ENCODE data around the gene ARGFX.

Gene ARGFX

DNA sequence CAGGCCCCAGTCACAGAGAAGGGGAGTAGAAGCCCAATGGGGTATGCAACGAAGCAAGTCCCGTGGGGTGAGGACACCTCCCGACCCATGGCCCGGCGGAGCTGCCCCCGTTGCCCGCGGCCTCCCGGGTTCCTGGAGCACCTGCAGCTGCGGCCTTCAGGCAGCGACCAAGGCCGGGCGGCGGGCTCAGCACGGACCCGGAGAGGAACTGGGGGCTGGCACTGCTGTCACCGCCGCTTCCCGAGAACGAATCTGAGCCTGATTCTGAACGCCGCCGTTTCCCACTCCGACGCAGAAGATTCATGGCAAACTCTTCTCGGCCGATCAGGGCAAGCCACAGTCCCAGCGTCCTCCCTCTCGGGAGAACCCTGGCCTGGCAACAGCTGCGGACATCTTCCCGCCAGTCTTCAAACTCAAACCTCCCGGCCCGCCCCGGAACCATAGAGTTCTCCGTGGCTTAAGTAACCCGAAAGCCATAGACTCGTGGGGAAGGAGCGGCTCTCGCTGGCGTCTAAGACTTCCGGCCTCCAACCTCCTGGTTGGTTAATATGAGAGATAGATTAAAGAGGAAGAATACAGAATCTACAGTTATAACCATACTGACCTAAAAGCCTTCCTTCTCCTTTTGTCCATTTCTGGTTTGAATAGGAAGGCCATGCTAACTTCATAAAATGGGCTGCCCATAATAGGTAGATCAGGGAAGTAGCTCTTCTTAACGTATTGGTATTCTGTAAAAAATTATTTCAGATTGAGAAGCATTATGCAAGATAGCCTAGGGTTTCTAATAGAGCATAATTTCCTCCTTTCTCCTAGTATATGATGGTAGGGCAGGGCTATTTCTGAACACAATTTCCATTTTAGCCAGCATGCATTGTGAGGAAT, 21.9 kb upstream of the ARGFX start, which contains the start of gene POLQ:
TSS of gene POLQ (minus strand) at position 415 of the 882 bp plus-strand sequence. CDS start at position 304, 111 bp downstream.
- TF ChIP-seq, protein P1, sequence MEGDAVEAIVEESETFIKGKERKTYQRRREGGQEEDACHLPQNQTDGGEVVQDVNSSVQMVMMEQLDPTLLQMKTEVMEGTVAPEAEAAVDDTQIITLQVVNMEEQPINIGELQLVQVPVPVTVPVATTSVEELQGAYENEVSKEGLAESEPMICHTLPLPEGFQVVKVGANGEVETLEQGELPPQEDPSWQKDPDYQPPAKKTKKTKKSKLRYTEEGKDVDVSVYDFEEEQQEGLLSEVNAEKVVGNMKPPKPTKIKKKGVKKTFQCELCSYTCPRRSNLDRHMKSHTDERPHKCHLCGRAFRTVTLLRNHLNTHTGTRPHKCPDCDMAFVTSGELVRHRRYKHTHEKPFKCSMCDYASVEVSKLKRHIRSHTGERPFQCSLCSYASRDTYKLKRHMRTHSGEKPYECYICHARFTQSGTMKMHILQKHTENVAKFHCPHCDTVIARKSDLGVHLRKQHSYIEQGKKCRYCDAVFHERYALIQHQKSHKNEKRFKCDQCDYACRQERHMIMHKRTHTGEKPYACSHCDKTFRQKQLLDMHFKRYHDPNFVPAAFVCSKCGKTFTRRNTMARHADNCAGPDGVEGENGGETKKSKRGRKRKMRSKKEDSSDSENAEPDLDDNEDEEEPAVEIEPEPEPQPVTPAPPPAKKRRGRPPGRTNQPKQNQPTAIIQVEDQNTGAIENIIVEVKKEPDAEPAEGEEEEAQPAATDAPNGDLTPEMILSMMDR (IDR thresholded peaks at IDR 0.05; ENCODE audit: low read depth, low read length), result no peak
- peak; percentile 85 for DNase-seq (ENCODE audit: extremely low read depth, low read depth)

DNA sequence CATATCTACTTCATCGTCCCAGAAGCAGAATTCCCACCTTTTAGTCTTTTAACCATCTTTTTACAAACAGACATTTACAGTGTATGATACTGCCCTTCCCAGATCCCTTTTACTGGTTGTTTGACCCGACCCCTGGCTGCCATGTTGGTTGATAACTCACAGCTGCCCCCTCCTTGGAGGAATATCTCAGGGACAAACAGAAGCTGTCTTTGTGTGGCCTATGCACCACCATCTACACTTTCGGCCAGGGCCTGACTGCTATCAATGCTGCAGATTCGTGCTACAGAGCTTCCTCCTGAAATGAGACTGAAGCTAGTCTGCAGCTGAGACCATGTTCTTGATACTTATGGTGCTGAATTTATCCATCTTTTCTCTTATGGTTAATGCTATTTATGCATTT, 15.4 kb upstream of the ARGFX start:
- TF ChIP-seq, protein P1 (IDR thresholded peaks at IDR 0.05; ENCODE audit: low read depth, low read length), result no peak
- no peak for DNase-seq (ENCODE audit: extremely low read depth, low read depth)

DNA sequence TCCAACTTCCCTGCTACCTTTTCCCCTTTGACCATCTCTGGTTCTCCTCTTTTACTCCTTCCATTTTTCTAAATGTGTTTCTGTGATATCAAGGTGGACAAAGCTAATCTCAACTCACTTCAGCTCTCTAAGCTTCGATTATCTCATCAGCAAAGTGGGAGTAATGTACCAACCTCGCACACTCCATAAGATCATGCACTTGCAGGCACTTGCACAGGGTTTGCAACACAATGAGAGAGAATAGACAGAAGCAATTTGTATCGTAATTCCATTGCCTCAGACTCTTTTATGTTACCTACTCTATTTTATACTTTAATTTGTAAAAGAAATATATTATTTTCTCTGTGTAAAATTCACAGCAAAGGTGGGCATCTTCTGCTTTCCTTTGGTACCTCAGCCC, 15.0 kb upstream of the ARGFX start:
- TF ChIP-seq, protein P1 (IDR thresholded peaks at IDR 0.05; ENCODE audit: low read depth, low read length), result no peak
- DNase-seq (ENCODE audit: extremely low read depth, low read depth), result no peak

DNA sequence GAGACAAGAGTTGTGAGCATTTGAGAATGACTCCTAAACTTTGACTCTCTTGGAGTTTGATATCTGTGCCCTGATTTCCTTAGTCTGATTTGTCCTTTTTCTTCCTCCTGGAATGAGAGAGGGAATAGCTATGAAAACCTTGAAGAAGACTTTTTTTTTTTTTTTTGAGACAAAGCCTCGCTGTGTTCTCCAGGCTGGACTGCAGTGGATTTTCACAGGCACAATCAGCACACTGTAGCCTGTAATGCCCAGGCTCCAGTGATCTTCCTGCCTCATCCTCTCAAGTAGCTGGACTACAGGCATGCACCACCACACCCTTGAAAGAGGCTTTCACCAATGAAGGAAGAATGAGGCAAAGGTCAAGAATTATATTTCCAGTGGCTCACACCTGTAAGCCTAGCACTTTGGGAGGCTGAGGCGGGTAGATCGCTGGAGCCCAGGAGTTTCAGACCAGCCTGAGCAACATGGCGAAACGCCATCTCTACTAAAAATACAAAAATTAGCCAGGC, 10.3 kb upstream of the ARGFX start:
- TF ChIP-seq, protein P1 (IDR thresholded peaks at IDR 0.05; ENCODE audit: low read depth, low read length), result no peak
- DNase-seq (ENCODE audit: extremely low read depth, low read depth), result no peak

DNA sequence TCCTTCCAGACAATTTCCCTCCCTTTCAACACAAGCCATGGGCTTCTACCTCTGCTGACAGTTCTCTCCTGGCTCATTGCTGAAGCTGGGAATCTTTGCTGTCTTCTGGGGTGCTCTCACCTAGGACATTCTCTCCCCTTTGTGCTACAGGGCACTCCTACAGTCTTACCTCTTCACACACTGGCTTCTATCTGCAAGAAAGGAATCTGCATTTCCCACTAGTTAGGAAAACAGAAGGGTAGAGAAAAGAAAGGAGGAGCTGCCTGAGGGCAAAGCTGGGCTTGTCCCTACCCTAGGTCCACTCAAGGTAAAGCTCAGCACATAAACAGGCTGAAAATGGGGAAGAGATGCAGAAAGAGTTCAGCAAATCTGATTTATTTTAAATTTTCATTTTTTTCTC, 5.6 kb upstream of the ARGFX start:
- no peak for DNase-seq (ENCODE audit: extremely low read depth, low read depth)
- TF ChIP-seq, protein P1 (IDR thresholded peaks at IDR 0.05; ENCODE audit: low read depth, low read length), result no peak

DNA sequence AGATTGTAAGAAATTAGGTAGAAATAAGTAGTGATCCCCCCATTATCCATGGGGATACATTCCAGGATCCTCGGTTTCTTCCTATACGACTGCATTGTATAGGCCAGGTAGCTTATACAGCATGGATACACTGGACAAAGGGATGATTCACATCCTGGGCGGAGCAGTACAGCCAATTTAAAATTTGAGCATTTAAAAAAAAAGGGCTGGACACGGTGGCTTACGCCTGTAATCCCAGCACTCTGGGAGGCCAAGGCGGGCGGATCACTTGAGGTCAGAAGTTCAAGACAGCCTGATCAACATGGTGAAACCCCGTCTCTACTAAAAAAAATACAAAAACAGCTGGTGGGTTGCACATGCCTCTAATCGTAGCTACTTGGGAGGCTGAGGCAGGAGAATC, 976 bp upstream of the ARGFX start:
- no peak for DNase-seq (ENCODE audit: extremely low read depth, low read depth)
- TF ChIP-seq, protein P1 (IDR thresholded peaks at IDR 0.05; ENCODE audit: low read depth, low read length), result no peak

DNA sequence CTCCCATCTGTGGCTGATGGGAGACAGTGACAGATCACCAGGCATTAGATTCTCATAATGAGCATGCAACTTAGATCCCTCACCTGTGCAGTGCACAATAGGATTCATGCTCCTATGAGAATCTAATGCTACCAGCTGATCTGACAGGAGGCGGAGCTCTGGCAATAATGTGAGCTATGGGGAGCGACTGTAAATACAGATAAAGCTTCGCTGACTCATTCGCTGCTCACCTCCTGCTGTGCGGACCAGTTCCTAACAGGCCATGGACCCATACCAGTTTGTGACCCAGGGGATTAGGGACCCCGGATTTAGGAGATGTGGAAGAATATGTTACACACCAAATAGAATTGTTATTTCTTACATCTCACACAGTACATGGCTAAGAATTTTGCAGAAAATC, 6.7 kb downstream of the ARGFX start:
- TF ChIP-seq, protein P1 (IDR thresholded peaks at IDR 0.05; ENCODE audit: low read depth, low read length), result no peak
- DNase-seq (ENCODE audit: extremely low read depth, low read depth), result no peak
